ENCODE measurements around the gene GAD1.
A peak's percentile ranks its signal among the peaks of the same experiment; 100 is the strongest.

Gene GAD1

GRCh38 chr2:170840717-170841210 is 24.1 kb downstream of the GAD1 start:
- DNase-seq (ENCODE audit: extremely low read depth in 1 of 2, low read depth in 1 of 2) = no peak

DNA sequence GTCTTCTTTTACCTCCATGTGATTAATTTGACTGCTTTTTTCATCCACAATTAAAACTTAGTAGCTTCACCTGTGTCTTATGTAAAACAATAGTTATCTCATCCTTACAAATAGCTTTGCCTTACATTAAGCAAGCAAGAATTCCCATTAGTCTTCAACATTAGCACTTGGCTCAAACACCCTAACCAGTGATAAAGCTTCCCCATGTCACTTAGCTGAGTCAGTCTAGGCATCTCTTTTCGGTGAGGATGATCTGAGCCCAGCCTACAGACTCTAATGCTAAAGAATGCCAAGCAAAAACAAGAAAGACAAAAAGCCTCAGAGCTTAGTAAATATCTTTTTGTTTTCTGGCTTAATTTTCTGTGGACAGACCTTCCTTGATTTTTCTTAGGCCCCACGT is 26.1 kb downstream of the GAD1 start:
- no peak for DNase-seq (ENCODE audit: extremely low read depth in 1 of 2, low read depth in 1 of 2)

DNA sequence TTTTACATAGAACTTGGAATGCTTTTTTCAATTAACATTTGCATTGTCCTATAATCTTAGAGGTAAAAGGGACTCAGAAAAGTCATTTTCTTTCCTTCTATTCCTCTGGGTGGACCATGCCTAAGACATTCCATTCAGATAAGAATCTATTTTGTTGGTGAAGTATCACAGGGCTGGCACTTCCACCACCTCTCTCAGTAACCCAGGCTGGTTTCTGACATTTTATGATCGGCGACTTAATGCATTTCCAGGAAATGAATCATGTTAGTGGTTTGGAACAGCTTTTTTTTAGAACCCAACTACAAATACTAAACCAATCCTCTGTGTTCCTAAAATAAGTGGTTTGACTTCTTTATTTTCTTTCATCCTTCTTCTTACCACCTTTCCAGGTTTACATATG is 27.0 kb downstream of the GAD1 start:
- no peak for DNase-seq (ENCODE audit: extremely low read depth in 1 of 2, low read depth in 1 of 2)

DNA sequence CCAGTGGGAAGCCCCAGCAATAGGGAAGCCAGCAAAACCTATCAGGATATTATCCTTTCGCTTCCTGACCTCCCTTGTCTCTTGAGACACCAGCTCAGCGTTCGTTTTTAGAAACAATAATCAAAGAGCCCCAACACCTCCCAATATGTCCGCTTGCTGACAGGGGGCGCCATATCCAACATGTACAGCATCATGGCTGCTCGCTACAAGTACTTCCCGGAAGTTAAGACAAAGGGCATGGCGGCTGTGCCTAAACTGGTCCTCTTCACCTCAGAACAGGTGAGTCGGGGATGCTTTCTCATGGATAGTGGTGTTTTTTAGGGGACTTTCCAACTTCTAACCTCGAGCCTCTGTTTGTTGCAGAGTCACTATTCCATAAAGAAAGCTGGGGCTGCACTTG is 28.7 kb downstream of the GAD1 start:
- no peak for DNase-seq (ENCODE audit: extremely low read depth in 1 of 2, low read depth in 1 of 2)

DNA sequence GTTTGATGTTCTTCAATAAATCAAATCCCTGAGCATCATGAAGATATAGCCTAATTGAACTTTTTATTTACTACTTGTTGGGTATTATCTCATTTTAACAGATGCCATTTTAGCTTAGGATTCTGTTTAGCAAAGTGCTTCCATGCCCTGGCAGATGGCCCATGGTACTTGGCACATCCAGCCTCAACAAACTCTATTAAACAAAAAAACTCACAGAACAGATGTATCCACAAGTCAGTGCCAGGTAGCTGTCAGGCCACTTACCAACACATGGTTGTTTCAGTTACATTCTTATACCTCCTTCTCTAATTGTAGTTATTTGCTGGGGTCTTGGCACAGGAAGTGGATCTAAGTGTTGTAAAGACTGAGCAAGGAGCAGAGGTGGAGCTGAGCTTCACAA is 29.6 kb downstream of the GAD1 start:
- no peak for DNase-seq (ENCODE audit: extremely low read depth in 1 of 2, low read depth in 1 of 2)

- no peak for DNase-seq (ENCODE audit: extremely low read depth in 1 of 2, low read depth in 1 of 2)
These were observed 31.0 kb downstream of the GAD1 start for GRCh38 chr2:170847716-170848115.

DNA sequence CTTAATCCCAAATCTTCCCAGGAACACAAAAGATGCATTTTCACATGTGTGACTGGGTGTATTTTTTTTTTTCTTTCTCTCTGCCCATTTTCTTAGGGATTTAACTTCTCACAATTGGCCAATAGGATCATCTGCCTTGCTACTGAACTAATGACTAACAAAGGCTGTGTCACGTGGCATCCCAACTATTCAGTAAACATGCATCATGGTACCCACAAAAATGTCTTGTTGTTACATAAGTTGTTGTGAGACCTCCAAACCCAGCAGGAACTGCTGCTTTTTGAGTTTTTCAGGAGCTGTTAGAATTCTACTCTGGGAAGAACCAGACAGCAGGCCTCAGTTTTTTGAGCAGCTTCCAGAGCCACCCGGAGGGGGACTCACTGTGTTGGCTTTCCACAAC is 31.9 kb downstream of the GAD1 start:
- no peak for DNase-seq (ENCODE audit: extremely low read depth in 1 of 2, low read depth in 1 of 2)

DNA sequence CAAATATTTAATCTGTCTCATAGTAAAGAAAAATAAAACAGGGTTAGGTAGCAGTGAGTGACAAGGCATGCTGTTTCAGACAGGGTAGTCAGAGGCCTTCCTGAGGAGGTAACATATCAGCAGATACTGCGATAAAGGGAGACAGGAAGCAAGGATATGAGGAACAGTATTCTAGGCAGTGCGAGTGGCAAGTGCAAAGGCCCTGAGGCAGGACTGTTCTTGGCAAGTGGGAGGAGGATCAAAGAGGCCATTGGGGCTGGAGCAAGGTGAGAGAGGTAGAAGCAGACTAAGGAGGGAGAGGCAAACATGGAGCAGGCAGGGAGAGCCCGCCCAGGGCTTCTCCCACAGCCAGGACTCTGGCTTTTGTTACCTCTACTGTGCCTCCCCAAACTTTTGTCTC is 33.6 kb downstream of the GAD1 start:
- no peak for DNase-seq (ENCODE audit: extremely low read depth in 1 of 2, low read depth in 1 of 2)

DNA sequence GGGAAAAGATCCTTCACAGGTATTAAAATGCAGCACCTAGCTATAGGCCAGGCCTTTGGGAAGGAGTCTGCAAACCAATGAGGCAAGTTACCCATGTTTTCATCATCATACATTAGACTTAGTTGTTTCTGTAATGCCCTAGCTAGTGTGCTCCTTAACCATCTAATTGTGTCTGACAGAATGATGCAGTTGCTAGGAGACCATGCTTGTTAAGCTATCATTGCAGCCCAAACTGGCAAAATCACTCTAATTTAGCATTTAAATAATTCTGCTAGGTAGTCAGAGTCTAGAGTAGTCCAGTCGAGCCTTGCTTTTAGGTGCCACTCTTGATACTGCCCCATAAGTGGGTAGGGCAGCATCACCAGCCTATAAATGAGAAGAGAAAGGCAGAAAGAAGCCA is 34.9 kb downstream of the GAD1 start:
- no peak for DNase-seq (ENCODE audit: extremely low read depth in 1 of 2, low read depth in 1 of 2)

DNA sequence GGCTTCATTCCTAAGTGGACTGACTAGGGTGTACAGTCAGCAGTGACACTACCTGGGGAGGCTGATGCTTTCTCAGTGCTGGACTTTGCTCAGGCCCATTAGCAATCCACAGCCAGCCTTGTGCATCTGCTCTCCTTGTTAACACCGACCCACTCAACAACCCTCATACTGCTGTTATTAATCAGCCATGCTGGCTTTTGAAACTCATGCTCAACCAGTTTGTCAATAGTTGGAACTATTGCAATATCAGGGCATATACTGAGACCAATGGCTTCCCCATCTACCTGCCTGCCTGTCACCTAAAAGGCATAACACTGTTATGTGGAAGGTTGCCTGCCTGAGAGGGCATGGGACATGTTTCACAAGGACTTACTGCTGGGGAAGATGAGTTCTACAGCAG is 39.4 kb downstream of the GAD1 start:
- no peak for DNase-seq (ENCODE audit: extremely low read depth in 1 of 2, low read depth in 1 of 2)

DNA sequence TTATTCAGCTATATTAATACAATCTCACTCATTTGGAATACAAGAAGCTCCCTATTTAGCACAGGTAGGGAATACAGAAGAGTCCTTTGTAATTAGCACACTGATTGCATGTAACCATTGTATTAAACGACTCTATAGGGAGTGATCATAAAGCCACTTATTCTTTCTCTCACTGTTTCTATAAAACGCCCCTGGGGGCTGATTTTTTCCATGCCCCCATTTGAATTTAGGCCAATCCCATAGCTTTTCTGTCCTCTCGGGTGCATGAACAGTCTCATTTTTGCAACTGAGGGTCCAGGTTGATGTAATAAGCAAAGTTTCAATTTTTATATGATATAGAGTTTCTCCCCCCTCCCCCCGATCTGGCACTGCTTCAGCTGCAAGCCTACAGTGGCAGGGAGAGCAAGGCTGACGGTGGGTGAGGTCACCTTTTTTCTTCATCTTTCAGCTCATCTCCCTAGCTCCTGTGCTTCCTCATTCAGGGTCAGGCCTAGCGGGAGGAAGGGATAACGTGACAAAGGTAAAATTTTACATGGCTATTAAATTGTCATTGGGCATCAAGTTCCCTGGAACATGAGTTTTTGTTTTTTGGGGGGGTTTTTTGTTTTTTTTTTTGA is 45.7 kb downstream of the GAD1 start:
- DNase-seq (ENCODE audit: extremely low read depth in 1 of 2, low read depth in 1 of 2) = no peak

DNA sequence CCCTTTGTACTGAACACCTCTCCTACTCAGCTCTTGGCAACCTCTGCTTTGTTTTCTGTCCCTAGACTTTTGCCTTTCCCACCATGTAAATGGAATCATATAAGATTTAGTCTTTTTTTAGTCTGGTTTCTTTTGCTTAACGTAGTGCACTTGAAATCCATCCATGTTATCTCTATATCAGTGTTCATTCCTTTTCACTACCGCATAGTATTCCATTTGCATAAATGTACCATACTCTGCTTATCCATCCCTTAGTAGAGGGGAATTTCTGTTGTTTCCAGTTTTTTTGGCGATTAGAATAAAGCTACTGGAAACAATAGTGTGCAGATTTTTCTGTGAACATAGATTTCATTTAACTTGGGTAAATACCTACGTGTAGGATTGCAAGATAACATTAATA is 46.4 kb downstream of the GAD1 start:
- no peak for DNase-seq (ENCODE audit: extremely low read depth in 1 of 2, low read depth in 1 of 2)

DNA sequence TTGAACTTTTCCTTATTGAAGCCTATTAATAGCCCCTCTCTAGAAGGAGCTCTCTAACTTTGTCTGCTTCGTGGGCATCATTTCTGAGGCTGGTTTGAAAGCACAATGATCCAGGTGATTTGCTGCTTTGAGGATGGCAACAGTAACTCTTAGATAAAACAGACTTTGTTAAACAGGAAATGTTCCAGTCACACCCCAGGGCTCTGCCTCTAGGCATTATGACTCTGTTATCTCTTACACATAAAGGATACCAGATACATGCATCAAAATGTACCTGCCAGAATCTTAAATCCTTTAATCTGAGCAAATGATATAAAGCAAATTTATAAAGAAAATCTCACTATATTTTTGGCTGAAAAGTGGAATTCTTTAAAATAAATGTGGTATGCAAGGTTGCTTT is 52.3 kb downstream of the GAD1 start:
- no peak for DNase-seq (ENCODE audit: extremely low read depth in 1 of 2, low read depth in 1 of 2)

- no peak for DNase-seq (ENCODE audit: extremely low read depth in 1 of 2, low read depth in 1 of 2)
These were observed 52.8 kb downstream of the GAD1 start for GRCh38 chr2:170869461-170869860.

- DNase-seq (ENCODE audit: extremely low read depth in 1 of 2, low read depth in 1 of 2) = peak; percentile 50 to 62
These were observed 56.5 kb downstream of the GAD1 start for GRCh38 chr2:170873035-170873692.

DNA sequence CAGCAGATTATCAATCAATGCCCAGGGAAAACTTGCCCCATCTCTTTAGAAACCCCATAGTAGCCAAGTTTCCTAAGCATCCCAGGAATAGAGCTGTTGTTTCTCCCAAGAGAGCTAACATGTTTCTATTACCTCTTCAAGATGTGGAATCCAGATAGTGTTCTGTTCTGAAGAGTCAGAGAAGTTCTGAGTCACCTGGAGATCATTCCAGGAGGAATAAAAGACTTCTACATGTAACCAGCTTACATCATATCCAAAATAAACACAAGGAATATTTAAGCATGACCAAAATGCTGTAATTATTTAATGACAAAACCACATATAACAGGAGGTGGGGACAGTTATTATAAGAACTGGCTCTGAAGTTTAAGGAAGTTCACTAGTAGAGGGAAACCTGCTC is 61.4 kb downstream of the GAD1 start:
- DNase-seq (ENCODE audit: extremely low read depth in 1 of 2, low read depth in 1 of 2) = no peak

DNA sequence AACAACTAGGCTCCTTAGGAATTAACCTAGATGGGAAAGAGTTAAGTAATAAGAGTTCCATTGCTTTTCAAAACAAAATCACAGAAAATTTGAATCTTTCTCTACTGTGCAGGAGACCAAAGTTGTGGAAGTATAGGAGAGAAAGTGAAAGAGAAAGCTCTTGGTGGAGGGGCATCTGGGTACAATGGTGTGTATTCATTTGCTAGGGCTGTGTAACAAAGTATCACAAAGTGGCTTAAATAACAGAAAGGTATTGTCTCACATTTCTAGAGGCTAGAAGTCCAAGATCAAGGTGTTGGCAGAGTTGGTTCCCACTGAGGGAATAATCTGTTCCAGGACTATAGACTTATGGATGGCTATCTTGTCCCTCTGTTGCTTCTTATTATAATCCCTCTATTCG is 61.8 kb downstream of the GAD1 start:
- DNase-seq (ENCODE audit: extremely low read depth in 1 of 2, low read depth in 1 of 2) = no peak

DNA sequence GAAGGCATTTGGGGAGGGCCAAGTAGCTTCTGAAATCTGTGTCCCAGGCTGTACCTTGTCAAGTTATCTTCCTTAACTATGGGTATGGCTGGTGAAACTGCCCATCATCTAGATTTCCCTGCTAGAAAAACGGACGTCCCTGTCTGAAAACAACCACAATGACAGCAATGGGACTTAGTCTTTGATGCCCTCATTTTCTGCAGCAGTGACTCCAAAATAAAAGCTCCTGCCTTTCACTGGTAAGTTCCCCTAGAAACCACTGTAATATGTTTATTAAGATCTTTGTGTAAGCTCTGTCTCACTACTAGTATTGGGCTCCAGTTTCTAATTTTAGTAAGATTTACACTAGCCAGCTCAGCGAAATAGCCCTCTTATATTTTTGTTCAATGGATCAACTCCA is 65.2 kb downstream of the GAD1 start:
- DNase-seq (ENCODE audit: extremely low read depth in 1 of 2, low read depth in 1 of 2) = no peak

- DNase-seq (ENCODE audit: extremely low read depth in 1 of 2, low read depth in 1 of 2) = no peak
These were observed 66.1 kb downstream of the GAD1 start for GRCh38 chr2:170882758-170883157.

DNA sequence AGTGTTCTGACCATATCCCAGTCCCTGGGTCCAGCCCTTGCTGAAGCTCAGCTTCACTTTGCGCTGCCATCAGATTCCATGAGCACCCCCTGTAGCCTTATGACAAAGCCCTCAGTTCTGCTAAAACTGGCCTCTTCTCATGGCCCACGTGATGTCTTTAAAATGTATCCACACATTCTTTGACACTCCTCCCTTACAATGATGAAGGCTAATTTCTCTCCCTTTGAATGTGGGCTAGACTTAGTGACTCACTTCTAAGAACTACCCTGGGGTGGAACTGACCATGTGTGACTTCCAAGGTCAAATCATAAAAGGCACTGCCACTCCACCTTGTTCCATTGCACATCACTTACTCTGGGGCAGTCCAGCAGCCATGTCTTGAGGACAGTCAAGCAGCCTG is 67.0 kb downstream of the GAD1 start:
- no peak for DNase-seq (ENCODE audit: extremely low read depth in 1 of 2, low read depth in 1 of 2)

DNA sequence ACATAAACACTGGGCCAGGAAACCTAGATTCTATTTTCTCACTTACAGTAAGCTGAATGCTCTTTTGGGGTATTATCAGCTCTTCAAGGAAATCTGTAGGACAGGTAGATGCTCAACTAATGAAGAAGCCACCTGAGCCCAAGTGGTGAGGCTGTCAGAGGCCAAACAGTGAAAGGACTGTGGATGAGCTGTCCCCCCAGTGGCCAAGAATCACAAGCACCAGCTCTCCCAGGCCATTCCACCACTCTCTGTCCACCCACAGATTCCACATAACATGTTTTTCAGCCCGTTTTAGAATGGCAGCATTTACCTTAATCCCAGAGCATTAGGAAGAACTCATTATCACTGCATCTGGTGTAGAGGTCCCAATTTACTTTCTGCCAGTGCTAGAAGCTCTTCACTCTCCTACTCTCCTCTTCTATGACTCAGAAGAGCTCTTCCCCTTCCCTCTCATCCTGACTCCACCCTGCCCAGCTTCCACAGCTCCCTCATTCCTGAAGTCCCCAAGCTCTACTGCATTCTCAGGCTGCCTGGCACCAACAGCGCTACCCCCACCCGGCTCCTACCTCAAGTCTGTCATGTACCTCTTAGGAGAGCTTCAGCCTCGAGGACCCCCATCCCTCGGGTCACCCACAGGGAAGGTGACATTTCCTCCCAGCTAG is 68.6 kb downstream of the GAD1 start:
- DNase-seq (ENCODE audit: extremely low read depth in 1 of 2, low read depth in 1 of 2) = no peak

DNA sequence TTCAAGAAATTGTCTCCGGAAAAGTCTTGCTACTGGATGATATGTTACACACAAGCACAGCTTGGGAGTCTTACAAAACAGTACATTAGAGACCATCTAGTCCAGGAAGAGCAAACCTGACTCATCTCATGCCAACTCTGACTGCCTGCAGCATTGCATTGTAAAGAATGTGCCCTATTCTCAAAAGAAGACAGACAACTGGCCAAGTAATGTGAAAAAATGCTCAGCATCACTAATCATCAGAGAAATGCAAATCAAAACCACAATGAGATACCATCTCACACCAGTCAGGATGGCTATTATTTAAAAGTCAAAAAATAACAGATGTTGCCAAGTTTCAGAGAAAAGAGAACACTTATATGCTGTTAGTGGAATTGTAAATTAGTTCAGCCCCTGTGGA is 69.7 kb downstream of the GAD1 start:
- no peak for DNase-seq (ENCODE audit: extremely low read depth in 1 of 2, low read depth in 1 of 2)
